Activated CD8-positive, alpha-beta T cell treated with anti-CD3 and anti-CD28 coated beads, Interleukin-2, amount 10 ng/mL, durations not matched to agents 7 days and 5 days (primary cell): ENCODE measurements around the gene FMN1. TPM values are rescaled to one million over a fixed set of nuclear protein-coding genes. Genes with fewer than 3 reads are reported as not detected.
A peak's percentile ranks its signal among the peaks of the same experiment; 100 is the strongest.

Experiments
- ATAC-seq: fragments of 150-1000 bp; cut with Tn5 transposase; one replicate; pipeline ENCODE4 v1.10.0; 2021; ENCODE audit warnings: moderate library complexity
- CTCF ChIA-PET: fragments of 350-600 bp; sonication (Branson Sonifier 250); formaldehyde crosslinking; loops from one replicate; lab custom pipeline; 2021; ENCODE audit warnings: antibody characterized with exemption; lab: Charles Lee
- POLR2A ChIA-PET: fragments of 350-600 bp; sonication (Branson Sonifier 250); formaldehyde crosslinking; loops from one replicate; lab custom pipeline; 2021; ENCODE audit warnings: antibody characterized with exemption; lab: Charles Lee
- DNase-seq: peaks from one replicate; pipeline ENCODE4 v3.0.0-alpha.2; 2020
- H3K27ac Mint-ChIP-seq: one replicate; pipeline ENCODE4 v1.8.0; 2021; ENCODE audit warnings: mild to moderate bottlenecking, mixed read lengths
- H3K27me3 Mint-ChIP-seq: one replicate; pipeline ENCODE4 v1.8.0; 2021; ENCODE audit warnings: low read depth, mixed read lengths
- H3K36me3 Mint-ChIP-seq: one replicate; pipeline ENCODE4 v1.8.0; 2021; ENCODE audit warnings: low read depth, mixed read lengths
- H3K4me1 Mint-ChIP-seq: one replicate; pipeline ENCODE4 v1.8.0; 2021; ENCODE audit warnings: low read depth, mixed read lengths
- H3K4me3 Mint-ChIP-seq: one replicate; pipeline ENCODE4 v1.8.0; 2021; ENCODE audit warnings: mild to moderate bottlenecking, mixed read lengths
- H3K9me3 Mint-ChIP-seq: one replicate; pipeline ENCODE4 v1.8.0; 2022; ENCODE audit warnings: mixed read lengths; ENCODE audit not compliant: insufficient read depth
- total RNA-seq, 2 experiments: library from RNA; stranded (reverse); gene quantifications; one replicate each; pipeline ENCODE4 v1.2.3, GENCODE V29; 2021

FMN1 gene
- total RNA-seq, 2 experiments from 2014 or later, result 0.05 TPM; not detected in 1

- POLR2A ChIA-PET, result no interaction called here
- H3K4me1 Mint-ChIP-seq, result no peaks in the 10 kb centered on the region
- no peaks in the 10 kb centered on the region for H3K9me3 Mint-ChIP-seq
- no peaks in the 10 kb centered on the region for H3K27me3 Mint-ChIP-seq
- no peak overlapping the region for H3K4me3 Mint-ChIP-seq
- CTCF ChIA-PET, result interaction anchor here (1.0 to 3.0 kb wide), 4 partner anchors 9 to 15 kb away, joined by 3 to 13 read pairs (median 4); no protein-coding TSS in a partner anchor
- DNase-seq (no peak), ATAC-seq (no peak)
- no peaks in the 10 kb centered on the region for H3K36me3 Mint-ChIP-seq
- H3K27ac Mint-ChIP-seq, result no peak overlapping the region
Observed at GRCh38 chr15:33215941-33216872, 21.7 kb upstream of the FMN1 start.

DNA sequence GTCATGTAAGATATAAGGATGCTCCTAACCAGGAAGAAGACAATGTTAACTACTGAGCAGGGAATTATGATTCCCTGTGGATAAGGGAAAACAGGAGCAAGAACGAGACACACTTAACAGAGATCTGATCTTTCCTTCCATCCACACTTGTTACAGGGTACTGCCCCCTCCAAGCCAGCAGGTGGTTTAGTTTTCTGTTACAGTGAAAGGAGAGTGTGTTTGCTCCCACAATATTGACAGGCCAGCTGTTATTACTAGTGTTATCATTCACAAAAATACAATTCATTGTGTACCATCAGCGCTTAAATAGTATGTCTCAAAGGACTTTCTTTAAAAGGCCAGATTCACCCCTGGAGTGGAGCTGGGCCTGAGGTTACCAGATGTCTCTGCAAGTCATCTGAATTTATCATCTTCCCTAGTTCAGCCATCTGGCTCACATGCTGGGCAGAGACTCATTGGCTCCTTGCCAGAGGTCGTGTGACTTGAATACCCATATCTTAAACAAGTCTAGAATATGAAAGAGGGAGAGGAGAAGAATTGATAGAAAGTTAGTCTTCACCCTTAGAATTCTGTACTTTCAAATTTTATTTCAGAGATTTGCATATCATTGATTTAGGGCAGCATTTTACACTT, 16.8 kb upstream of the FMN1 start:
- CTCF ChIA-PET, result interaction anchor here (1.1 kb wide), 1 partner anchor 10 kb away, joined by 5 read pairs; no protein-coding TSS in a partner anchor
- peaks cover 12% of the 10 kb centered on the region for H3K9me3 Mint-ChIP-seq

DNA sequence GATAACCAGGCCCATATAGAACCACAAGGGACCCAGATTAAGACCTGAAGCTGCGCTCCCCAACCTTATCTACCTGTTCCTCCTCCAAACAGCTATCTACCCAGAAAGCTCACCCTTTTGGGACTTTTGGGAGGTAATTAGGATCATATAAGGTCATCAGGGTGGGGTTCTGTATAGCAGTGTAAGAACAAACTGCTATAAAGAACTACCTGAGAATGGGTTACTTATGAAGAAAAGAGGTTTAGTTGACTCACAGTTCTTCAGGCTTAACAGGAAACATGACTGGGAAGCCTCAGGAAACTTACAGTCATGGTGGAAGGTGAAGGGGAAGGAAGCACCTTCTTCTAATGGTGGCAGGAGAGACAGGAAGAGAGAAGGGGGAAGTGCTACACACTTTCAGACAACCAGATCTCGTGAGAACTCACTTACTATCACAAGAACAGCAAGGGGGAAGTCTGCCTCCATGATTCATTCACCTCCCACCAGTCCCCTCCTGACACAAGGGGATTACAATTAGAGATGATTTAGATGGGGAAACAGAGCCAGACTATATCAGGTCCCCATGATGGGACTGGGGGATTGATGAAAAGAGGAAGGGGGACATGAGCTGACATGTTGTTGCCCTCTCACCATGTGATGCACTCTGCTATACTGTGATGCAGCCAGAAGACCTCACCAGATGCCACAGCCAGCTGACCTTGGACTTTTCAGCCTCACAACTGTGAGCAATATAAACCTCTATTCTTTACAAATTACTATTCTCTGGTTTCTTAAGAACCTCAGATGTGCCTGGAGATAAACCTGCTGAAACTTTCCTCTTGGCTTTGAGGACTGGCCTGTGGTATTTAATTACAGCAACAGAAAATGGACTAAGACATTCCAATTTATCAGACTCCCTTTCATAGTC, 15.3 kb upstream of the FMN1 start:
- POLR2A ChIA-PET, result no interaction called here
- Mint-ChIP-seq H3K4me3 (no peak overlapping the region), H3K4me1 (peaks cover 10% of the 10 kb centered on the region), H3K9me3 (peaks cover 12% of the 10 kb centered on the region), H3K36me3 (no peaks in the 10 kb centered on the region), H3K27me3 (no peaks in the 10 kb centered on the region), H3K27ac (no peak overlapping the region)
- ATAC-seq (no peak), DNase-seq (no peak)
- CTCF ChIA-PET, result interaction anchor here (1.1 kb wide), 1 partner anchor 8 kb away, joined by 5 read pairs; no protein-coding TSS in a partner anchor

More for the DNA sequence above, 16.8 kb upstream of the FMN1 start:
- no peak for ATAC-seq
- Mint-ChIP-seq H3K27ac (no peak overlapping the region), H3K27me3 (no peaks in the 10 kb centered on the region), H3K36me3 (no peaks in the 10 kb centered on the region), H3K4me3 (no peak overlapping the region), H3K4me1 (peaks cover 8% of the 10 kb centered on the region)
- DNase-seq, result no peak
- POLR2A ChIA-PET, result no interaction called here

GRCh38 chr15:33207646-33208045, 13.1 kb upstream of the FMN1 start:
- no peaks in the 10 kb centered on the region for H3K27me3 Mint-ChIP-seq
- no peak overlapping the region for H3K4me3 Mint-ChIP-seq
- ChIA-PET POLR2A (no interaction called here), CTCF (interaction anchor here (1.4 kb wide), 2 partner anchors 20 to 121 kb away, joined by 3 to 5 read pairs; no protein-coding TSS in a partner anchor)
- ATAC-seq, result no peak
- DNase-seq, result no peak
- peaks cover 18% of the 10 kb centered on the region for H3K4me1 Mint-ChIP-seq
- no peaks in the 10 kb centered on the region for H3K36me3 Mint-ChIP-seq
- peaks cover 12% of the 10 kb centered on the region for H3K9me3 Mint-ChIP-seq
- H3K27ac Mint-ChIP-seq, result no peak overlapping the region

DNA sequence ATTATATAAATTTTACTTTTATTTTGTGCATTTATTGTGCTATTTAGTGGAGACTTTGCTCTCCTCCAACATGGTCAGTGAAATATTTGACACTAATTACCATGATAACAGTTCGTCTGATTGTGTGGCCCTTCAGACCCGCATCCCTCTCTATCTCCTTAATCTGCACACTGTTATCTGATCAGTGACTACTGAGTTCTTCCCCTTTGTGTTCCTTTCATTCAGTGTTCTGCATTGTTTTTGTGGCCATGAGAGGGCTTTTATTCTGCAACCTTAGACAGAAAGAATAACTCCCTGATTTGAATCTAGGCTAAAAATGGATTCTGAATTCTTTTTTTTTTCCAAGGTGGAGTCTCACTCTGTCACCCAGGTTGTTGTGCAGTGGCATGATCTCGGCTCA, 11.9 kb upstream of the FMN1 start:
- CTCF ChIA-PET, result no interaction called here
- Mint-ChIP-seq H3K27me3 (no peaks in the 10 kb centered on the region), H3K36me3 (no peaks in the 10 kb centered on the region), H3K4me3 (no peak overlapping the region), H3K4me1 (peaks cover 27% of the 10 kb centered on the region), H3K9me3 (peaks cover 12% of the 10 kb centered on the region), H3K27ac (no peak overlapping the region)
- ATAC-seq (no peak), DNase-seq (no peak)
- POLR2A ChIA-PET, result no interaction called here

DNA sequence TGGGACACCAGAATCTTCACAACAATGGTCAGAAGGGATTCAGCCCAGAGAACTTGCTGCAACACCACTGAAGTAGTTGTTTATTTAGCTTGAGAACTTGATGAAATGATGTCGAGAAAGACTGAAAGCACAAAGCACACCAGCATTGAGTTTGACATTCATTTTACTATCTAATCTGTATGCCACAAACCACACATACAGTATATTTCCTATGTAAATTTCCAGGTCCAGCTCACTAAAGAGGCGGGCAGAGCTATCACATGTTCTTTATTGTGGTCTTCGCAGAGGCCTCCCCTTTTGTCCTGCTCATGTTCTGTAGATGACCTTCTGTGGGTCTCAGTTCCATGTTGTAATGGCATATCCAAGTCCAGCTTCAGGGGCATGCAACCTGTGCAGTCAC, 10.4 kb upstream of the FMN1 start:
- Mint-ChIP-seq H3K27ac (no peak overlapping the region), H3K9me3 (peaks cover 8% of the 10 kb centered on the region), H3K36me3 (no peaks in the 10 kb centered on the region), H3K27me3 (no peaks in the 10 kb centered on the region), H3K4me3 (no peak overlapping the region), H3K4me1 (peaks cover 36% of the 10 kb centered on the region)
- POLR2A ChIA-PET, result interaction anchor here (1.2 kb wide), 1 partner anchor 10 kb away, joined by 3 read pairs; no protein-coding TSS in a partner anchor
- CTCF ChIA-PET, result interaction anchor here (1.1 kb wide), 1 partner anchor 118 kb away, joined by 4 read pairs; no protein-coding TSS in a partner anchor
- ATAC-seq (no peak), DNase-seq (no peak)

GRCh38 chr15:33204087-33204486, 9.6 kb upstream of the FMN1 start:
- Mint-ChIP-seq H3K4me1 (peaks cover 33% of the 10 kb centered on the region), H3K4me3 (no peak overlapping the region), H3K27me3 (no peaks in the 10 kb centered on the region), H3K9me3 (no peaks in the 10 kb centered on the region), H3K27ac (no peak overlapping the region), H3K36me3 (no peaks in the 10 kb centered on the region)
- ChIA-PET CTCF (no interaction called here), POLR2A (interaction anchor here (1.2 kb wide), 1 partner anchor 9 kb away, joined by 3 read pairs; no protein-coding TSS in a partner anchor)
- ATAC-seq (no peak), DNase-seq (no peak)

DNA sequence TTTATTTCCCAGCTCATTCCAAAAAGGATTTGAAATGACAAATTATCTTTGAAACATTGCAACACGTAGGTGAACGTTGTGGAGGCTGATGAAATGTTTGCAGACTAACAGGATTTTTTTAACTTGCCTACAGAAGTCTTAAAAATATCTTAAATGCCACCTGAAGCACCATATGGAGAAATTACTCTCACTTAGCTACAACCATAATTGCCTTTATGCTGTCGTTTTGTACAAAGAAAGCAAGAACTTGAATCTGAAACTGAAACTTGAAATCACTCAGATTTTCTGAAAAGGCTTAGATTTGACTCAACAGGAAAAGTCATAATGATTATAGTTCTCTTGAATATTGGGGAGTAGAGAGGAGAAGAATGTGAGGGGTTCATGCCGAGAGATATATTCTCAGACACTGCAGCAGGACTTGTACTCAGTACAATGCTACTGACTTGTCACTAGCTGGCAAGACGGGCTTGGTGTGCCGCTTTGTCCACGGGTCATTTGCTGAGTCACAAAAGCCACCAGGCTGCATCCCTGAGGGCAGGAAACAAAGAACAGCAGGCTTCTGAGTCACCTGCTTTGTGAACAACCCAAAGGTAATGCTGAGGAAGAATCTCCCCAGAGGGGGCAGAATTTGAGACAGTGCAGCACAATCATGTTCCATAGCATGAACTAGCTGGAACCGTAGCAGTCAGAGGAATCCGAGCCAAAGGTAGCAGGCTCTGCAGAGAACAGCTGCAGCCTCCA, 7.1 kb upstream of the FMN1 start:
- Mint-ChIP-seq H3K4me1 (peaks cover 33% of the 10 kb centered on the region), H3K4me3 (peak overlapping the region; percentile 45), H3K36me3 (no peaks in the 10 kb centered on the region), H3K27ac (peak overlapping the region; percentile 80), H3K27me3 (no peaks in the 10 kb centered on the region), H3K9me3 (no peaks in the 10 kb centered on the region)
- ChIA-PET CTCF (interaction anchor here (0.6 to 2.6 kb wide), 6 partner anchors 9 to 69 kb away, joined by 3 to 13 read pairs (median 4); no protein-coding TSS in a partner anchor), POLR2A (no interaction called here)
- DNase-seq (peak; percentile 70), ATAC-seq (peak; percentile 95)

GRCh38 chr15:33200903-33201302, 6.4 kb upstream of the FMN1 start:
- Mint-ChIP-seq H3K4me1 (peaks cover 33% of the 10 kb centered on the region), H3K4me3 (no peak overlapping the region), H3K36me3 (no peaks in the 10 kb centered on the region), H3K27me3 (no peaks in the 10 kb centered on the region), H3K9me3 (no peaks in the 10 kb centered on the region), H3K27ac (no peak overlapping the region)
- CTCF ChIA-PET, result interaction anchor here (0.6 to 2.6 kb wide), 6 partner anchors 10 to 69 kb away, joined by 3 to 13 read pairs (median 4); no protein-coding TSS in a partner anchor
- DNase-seq (no peak), ATAC-seq (no peak)
- POLR2A ChIA-PET, result no interaction called here

DNA sequence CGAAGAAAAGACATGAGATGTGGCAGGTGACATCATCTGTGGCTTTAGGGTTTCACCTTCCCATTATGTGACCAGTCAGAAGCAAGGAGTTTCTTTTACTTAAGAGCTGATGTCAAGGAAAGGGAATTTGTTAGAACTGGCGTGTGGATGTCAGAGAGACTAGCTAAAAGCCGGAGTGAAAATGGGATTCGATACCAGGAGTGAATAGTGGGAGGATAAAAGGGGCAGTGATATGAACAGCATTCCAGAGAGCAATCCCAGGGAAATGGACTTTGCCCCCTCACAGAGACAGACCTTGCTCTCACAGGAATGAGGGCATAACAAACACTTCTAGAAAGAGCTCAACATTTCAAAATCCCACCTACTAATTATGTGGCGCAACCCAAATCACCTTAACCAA, 5.9 kb upstream of the FMN1 start:
- POLR2A ChIA-PET, result no interaction called here

More for the DNA sequence above, 5.9 kb upstream of the FMN1 start:
- CTCF ChIA-PET, result interaction anchor here (1.3 to 2.6 kb wide), 2 partner anchors 11 to 16 kb away, joined by 3 to 13 read pairs; no protein-coding TSS in a partner anchor
- ATAC-seq (no peak), DNase-seq (no peak)
- Mint-ChIP-seq H3K27me3 (peaks cover under 1% of the 10 kb centered on the region), H3K36me3 (no peaks in the 10 kb centered on the region), H3K4me1 (peaks cover 33% of the 10 kb centered on the region), H3K9me3 (no peaks in the 10 kb centered on the region), H3K27ac (no peak overlapping the region), H3K4me3 (no peak overlapping the region)
